GM20000 (cell line): ENCODE measurements around the gene PPP1R14C.

Source experiments
- DNase-seq: peaks from one replicate; pipeline ENCODE4 v3.0.0; 2012; ENCODE audit warnings: low spot score
- CTCF ChIP-seq: IDR thresholded peaks from 2 replicates; pipeline ENCODE4 v1.5.1; 2012; ENCODE audit warnings: mild to moderate bottlenecking, control low read depth; ENCODE audit errors: extremely low read depth, missing control alignments

Gene PPP1R14C

GRCh38 chr6:150142670-150143515, at the start of gene PPP1R14C:
PPP1R14C (plus strand) TSS chr6:150143044; CDS start chr6:150143193, 149 bp downstream.
- peak; percentile 45 for DNase-seq
- TF ChIP-seq CTCF = no peak

- no peak for TF ChIP-seq CTCF
- DNase-seq = no peak
Measured at GRCh38 chr6:150093397-150093796, 49.4 kb upstream of the PPP1R14C start.

DNA sequence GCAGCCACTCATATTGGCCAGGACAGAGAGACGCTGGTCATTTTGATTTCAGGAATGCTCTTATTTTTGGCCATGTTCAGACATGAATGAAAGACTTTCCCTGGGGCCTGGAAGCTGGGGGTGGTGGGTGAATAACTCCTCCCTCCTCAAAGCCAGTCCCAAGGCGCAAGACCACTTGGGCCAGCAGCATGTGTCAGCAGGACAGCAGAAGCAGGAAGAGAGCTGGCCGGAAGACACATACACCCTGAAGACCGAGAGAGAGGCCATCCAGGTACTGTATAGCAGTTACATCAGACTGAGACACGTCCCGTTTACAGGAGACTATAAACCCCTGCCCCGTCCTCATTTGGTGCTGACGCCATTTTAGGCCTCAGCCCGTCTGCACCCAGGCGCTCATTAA, 44.7 kb upstream of the PPP1R14C start:
- no peak for TF ChIP-seq CTCF
- no peak for DNase-seq

- no peak for DNase-seq
- no peak for TF ChIP-seq CTCF
Measured at GRCh38 chr6:150099546-150099945, 43.3 kb upstream of the PPP1R14C start.

DNA sequence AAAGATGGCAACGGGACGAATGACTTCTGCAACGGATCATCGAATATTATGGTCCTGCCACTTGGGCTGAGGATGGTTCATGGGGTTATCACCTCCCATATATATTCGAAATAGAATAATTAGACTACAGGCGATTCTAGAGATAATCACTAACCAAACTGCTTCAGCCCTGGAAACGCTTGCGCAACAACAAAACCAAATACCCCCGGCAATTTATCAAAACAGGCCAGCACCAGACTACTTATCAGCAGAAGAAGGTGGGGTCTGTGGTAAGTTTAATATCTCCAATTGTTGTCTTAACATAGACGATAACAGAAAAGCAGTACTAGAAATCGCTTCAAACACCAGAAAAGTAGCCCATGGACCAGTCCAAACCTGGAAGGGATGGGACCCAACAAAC, 42.9 kb upstream of the PPP1R14C start:
- TF ChIP-seq CTCF = no peak
- DNase-seq = no peak

DNA sequence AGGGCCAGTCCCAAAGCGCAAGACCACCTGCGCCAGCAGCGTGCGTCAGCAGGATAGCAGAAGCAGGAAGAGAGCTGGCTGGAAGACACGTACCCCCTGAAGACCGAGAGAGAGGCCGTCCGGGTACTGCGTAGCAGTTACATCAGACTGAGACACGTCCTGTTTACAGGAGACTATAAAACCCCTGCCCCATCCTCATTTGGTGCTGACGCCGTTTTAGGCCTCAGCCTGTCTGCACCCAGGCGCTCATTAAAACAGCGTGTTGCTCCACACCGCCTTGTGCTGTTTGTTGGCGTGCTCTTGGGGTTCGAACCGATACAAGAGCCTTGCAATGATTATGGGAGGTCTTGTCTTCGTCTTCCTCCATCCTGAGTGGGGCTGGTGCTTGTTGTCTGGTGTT, 42.1 kb upstream of the PPP1R14C start:
- no peak for TF ChIP-seq CTCF
- no peak for DNase-seq

DNA sequence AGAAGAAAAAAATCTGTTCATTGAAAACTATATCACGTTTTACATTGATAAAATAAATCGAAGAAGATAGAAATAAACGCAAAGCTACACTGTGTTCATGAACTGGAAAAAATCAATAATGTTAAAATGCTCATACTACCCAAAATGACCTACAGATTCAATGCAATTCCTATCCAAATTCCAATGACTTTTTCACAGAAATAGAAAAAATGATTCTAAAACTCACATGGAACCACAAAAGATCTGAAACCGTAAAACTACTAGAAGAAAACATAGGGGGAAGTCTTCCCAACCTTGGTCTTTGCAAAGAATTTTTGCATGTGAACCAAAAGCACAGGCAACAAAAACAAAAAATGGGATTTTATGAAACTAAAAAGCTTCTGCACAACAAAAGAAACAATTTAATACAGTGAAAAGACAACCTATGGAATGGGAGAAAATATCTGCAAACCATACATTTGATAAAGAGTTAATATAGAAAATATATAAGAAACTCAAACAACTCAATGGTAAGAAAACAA, 40.0 kb upstream of the PPP1R14C start:
- no peak for TF ChIP-seq CTCF
- no peak for DNase-seq
